WTC11 (cell line): ENCODE results near the gene KMT2D.

Experiments
- CTCF ChIP-seq: fragments of 200-600 bp; IDR thresholded peaks from 2 replicates; pipeline ENCODE4 v1.8.0; 2022; ENCODE audit warnings: antibody characterized with exemption
- ELF4 ChIP-seq: sonication (generic); formaldehyde crosslinking; IDR thresholded peaks from 2 replicates; pipeline ENCODE4 v1.8.1; 2022; ENCODE audit warnings: low read depth, mild to moderate bottlenecking, moderate library complexity, missing genetic modification reagents
- FOXJ3 ChIP-seq: sonication (generic); formaldehyde crosslinking; IDR thresholded peaks from 2 replicates; pipeline ENCODE4 v1.9.0; 2021; ENCODE audit warnings: missing genetic modification reagents, mild to moderate bottlenecking, borderline replicate concordance
- NR3C1 ChIP-seq: sonication (generic); formaldehyde crosslinking; conservative IDR thresholded peaks from 2 replicates; pipeline ENCODE4 v1.8.1; 2023; ENCODE audit warnings: low read depth, mild to moderate bottlenecking, missing genetic modification reagents
- TF ChIP-seq, protein P1 (sequence below): sonication (generic); formaldehyde crosslinking; IDR thresholded peaks from 2 replicates; pipeline ENCODE4 v1.8.1; 2023; ENCODE audit warnings: mild to moderate bottlenecking, missing genetic modification reagents, borderline replicate concordance
- TF ChIP-seq, protein P2 (sequence below): sonication (generic); formaldehyde crosslinking; IDR thresholded peaks from 2 replicates; pipeline ENCODE4 v1.8.0; 2023; ENCODE audit warnings: missing genetic modification reagents

- TF ChIP-seq CTCF (no peak), NR3C1 (CRISPR knock-in tag) (no peak), FOXJ3 (CRISPR knock-in tag) (no peak), ELF4 (CRISPR knock-in tag) (no peak)
- TF ChIP-seq, protein P1, sequence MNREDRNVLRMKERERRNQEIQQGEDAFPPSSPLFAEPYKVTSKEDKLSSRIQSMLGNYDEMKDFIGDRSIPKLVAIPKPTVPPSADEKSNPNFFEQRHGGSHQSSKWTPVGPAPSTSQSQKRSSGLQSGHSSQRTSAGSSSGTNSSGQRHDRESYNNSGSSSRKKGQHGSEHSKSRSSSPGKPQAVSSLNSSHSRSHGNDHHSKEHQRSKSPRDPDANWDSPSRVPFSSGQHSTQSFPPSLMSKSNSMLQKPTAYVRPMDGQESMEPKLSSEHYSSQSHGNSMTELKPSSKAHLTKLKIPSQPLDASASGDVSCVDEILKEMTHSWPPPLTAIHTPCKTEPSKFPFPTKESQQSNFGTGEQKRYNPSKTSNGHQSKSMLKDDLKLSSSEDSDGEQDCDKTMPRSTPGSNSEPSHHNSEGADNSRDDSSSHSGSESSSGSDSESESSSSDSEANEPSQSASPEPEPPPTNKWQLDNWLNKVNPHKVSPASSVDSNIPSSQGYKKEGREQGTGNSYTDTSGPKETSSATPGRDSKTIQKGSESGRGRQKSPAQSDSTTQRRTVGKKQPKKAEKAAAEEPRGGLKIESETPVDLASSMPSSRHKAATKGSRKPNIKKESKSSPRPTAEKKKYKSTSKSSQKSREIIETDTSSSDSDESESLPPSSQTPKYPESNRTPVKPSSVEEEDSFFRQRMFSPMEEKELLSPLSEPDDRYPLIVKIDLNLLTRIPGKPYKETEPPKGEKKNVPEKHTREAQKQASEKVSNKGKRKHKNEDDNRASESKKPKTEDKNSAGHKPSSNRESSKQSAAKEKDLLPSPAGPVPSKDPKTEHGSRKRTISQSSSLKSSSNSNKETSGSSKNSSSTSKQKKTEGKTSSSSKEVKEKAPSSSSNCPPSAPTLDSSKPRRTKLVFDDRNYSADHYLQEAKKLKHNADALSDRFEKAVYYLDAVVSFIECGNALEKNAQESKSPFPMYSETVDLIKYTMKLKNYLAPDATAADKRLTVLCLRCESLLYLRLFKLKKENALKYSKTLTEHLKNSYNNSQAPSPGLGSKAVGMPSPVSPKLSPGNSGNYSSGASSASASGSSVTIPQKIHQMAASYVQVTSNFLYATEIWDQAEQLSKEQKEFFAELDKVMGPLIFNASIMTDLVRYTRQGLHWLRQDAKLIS (CRISPR knock-in tag): no peak
- TF ChIP-seq, protein P2, sequence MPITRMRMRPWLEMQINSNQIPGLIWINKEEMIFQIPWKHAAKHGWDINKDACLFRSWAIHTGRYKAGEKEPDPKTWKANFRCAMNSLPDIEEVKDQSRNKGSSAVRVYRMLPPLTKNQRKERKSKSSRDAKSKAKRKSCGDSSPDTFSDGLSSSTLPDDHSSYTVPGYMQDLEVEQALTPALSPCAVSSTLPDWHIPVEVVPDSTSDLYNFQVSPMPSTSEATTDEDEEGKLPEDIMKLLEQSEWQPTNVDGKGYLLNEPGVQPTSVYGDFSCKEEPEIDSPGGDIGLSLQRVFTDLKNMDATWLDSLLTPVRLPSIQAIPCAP (CRISPR knock-in tag): no peak
Observed at GRCh38 chr12:49089821-49090773, 29.5 kb upstream of the KMT2D start.
